Measurements from ENCODE around the gene AKAP6.

The AKAP6 gene

GRCh38 chr14:32675433-32675832 lies 346.3 kb downstream of the AKAP6 start:
- DNase-seq (ENCODE audit: low read depth) = no peak

- DNase-seq (ENCODE audit: low read depth) = no peak
These were observed 348.2 kb downstream of the AKAP6 start for GRCh38 chr14:32677129-32677780.

- no peak for DNase-seq (ENCODE audit: low read depth)
These were observed 349.0 kb downstream of the AKAP6 start for GRCh38 chr14:32678088-32678487.

GRCh38 chr14:32679927-32680612 lies 351.0 kb downstream of the AKAP6 start:
- no peak for DNase-seq (ENCODE audit: low read depth)

- no peak for DNase-seq (ENCODE audit: low read depth)
These were observed 352.5 kb downstream of the AKAP6 start for GRCh38 chr14:32681598-32681997.

GRCh38 chr14:32682214-32682613 lies 353.1 kb downstream of the AKAP6 start:
- no peak for DNase-seq (ENCODE audit: low read depth)

- DNase-seq (ENCODE audit: low read depth) = no peak
These were observed 354.6 kb downstream of the AKAP6 start for GRCh38 chr14:32683679-32684078.

- no peak for DNase-seq (ENCODE audit: low read depth)
These were observed 359.8 kb downstream of the AKAP6 start for GRCh38 chr14:32688941-32689340.

- DNase-seq (ENCODE audit: low read depth) = no peak
These were observed 363.3 kb downstream of the AKAP6 start for GRCh38 chr14:32692441-32692840.

- DNase-seq (ENCODE audit: low read depth) = no peak
These were observed 364.0 kb downstream of the AKAP6 start for GRCh38 chr14:32693114-32693513.

GRCh38 chr14:32694795-32695449 lies 365.8 kb downstream of the AKAP6 start:
- no peak for DNase-seq (ENCODE audit: low read depth)

- no peak for DNase-seq (ENCODE audit: low read depth)
These were observed 367.4 kb downstream of the AKAP6 start for GRCh38 chr14:32696325-32697091.

GRCh38 chr14:32697114-32697513 lies 368.0 kb downstream of the AKAP6 start:
- no peak for DNase-seq (ENCODE audit: low read depth)

GRCh38 chr14:32697704-32698103 lies 368.6 kb downstream of the AKAP6 start:
- no peak for DNase-seq (ENCODE audit: low read depth)

- no peak for DNase-seq (ENCODE audit: low read depth)
These were observed 369.7 kb downstream of the AKAP6 start for GRCh38 chr14:32698831-32699230.

- DNase-seq (ENCODE audit: low read depth) = no peak
These were observed 372.4 kb downstream of the AKAP6 start for GRCh38 chr14:32701475-32701874.

GRCh38 chr14:32702088-32702487 lies 373.0 kb downstream of the AKAP6 start:
- no peak for DNase-seq (ENCODE audit: low read depth)

- no peak for DNase-seq (ENCODE audit: low read depth)
These were observed 373.5 kb downstream of the AKAP6 start for GRCh38 chr14:32702562-32702961.

GRCh38 chr14:32703183-32703621 lies 374.1 kb downstream of the AKAP6 start:
- no peak for DNase-seq (ENCODE audit: low read depth)

- DNase-seq (ENCODE audit: low read depth) = no peak
These were observed 377.8 kb downstream of the AKAP6 start for GRCh38 chr14:32706721-32707519.

GRCh38 chr14:32707742-32708500 lies 378.8 kb downstream of the AKAP6 start:
- DNase-seq (ENCODE audit: low read depth) = no peak
